Activated CD4-positive, alpha-beta T cell treated with anti-CD3 and anti-CD28 coated beads for 24 hours (primary cell): ENCODE data around the gene FPR1.

Source experiments
- DNase-seq, 2 donors: peaks; one replicate each; pipeline ENCODE4 v3.0.0-alpha.2; 2020; ENCODE audit warnings: low read depth in 2 of 2

FPR1 gene

DNA sequence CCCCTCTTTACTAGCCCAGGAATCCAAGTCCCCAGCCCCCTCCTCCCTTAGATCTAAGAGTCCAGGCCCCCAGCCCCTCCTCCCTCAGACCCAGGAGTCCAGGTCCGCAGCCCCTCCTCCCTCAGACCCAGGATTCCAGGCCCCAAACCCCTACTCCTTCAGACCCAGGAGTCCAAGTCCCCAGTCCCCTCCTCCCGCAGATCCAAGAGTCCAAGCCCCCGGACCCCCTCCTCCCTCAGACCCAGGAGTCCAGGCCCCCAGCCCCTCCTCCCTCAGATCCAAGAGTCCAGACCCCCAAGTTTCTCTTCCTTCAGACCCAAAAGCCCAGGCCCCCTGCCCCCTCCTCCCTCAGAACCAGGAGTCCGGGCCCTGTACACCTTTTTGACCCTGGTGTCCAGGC, 47.1 kb downstream of the FPR1 start:
- DNase-seq = no peak

GRCh38 chr19:51703575-51704515, 47.8 kb downstream of the FPR1 start:
- peak; percentile 97 for DNase-seq

DNA sequence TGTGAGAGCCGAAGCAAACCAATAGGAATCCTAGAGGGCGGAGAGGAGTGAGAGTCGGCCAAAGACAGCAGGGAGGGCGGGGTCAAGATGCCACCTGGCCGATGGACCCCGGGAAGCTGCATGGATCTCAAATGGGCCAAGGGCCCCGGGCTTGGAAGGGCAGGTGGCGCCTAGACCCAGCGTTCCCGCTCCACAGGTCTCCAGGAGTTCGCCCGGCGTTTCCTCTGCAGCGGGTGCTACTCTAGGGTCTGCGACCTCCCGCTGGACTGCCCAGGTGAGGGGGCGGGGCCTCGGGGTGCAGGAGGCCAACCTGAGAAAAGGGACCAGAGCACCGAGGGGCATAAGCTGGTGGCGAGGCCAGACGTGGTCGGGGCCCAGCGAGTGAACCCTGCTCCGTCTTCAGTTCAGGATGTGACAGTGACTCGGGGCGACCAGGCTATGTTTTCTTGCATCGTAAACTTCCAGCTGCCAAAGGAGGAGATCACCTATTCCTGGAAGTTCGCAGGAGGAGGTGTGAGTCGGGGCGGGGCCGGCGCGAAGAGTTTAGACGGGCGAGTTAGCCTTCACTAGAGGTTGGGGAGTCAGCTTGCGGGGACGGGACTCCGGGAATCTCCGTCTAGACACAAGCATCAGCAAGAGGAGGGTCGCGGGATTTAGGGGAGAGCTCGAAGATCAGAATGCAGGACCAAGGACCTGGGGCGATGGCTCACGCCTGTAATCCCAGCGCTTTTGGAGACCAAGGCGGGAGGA, 48.7 kb downstream of the FPR1 start:
- no peak for DNase-seq

GRCh38 chr19:51702103-51702824, 49.4 kb downstream of the FPR1 start:
- DNase-seq = peak; percentile 33 to 46

- no peak for DNase-seq
Observed at GRCh38 chr19:51701468-51702100, 50.1 kb downstream of the FPR1 start.

- no peak for DNase-seq
Observed at GRCh38 chr19:51699170-51699569, 52.5 kb downstream of the FPR1 start.

DNA sequence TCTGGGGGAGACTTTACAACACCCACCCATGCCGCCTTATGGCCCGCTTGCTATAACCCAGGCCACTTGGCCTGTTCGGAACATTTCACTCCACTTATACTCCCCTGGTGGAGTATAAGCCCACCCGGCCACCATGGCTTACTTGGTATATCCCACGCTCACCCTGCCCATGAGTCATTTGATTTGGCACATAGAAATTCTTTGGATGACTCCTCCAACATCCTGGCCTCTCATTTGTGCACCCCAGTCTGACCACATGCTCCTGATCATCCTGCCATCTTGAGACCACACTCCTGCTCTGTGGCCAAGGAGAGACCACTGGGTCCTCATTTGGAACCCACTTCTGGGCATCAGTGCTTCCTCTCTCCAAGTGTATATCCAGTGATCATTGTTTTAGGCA, 53.4 kb downstream of the FPR1 start:
- no peak for DNase-seq

DNA sequence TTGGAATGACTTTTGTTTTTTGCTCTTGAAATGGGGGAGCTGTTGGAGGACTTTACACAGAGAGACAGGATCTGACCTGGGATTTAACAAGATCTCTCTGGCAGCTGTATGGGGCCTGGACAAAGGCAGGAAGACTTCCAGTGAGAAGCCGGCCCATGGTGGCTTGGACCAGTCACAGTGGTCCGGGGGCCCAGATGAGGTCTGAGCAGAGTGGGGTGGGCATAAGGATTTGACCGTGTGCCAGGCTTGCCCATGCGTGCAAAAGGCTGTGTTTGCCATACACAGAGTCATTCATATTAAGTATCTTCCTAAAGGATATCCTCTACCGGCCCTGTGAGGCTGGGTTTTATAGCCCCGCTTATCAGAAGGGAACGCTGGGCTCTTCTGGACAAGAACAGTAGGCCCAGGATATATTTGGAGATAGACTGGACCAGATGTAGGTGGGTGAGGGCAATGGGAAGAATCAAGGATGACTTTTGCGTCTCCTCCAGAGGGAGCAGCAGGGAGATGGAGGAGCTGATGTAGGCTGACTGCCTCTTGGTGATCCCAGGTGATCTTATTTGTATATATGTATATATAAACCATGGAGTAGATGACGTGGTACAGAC, 54.4 kb downstream of the FPR1 start:
- no peak for DNase-seq

DNA sequence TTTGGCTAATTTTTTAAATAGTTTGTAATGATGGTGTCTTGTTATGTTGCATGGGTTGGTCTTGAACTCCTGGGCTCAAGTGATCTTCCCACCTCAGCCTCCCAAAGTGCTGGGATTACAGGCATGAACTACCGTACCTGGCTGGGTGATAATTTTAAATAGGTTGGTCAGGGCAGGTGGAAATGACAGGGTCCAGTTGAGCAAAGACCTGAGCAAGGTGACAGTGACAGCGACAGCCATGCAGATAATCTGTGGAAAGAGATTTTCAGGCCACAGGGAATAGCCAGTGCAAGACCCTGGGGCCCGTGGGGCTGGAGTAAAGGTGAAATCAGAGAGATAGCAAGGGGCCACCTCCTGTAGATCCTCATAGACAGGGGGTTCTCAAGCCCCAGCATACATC, 55.1 kb downstream of the FPR1 start:
- DNase-seq = no peak
